Neural cell (in vitro differentiated cells): ENCODE measurements around the gene RBKS.

ENCODE experiments used
- CTCF ChIP-seq: fragments of 450-650 bp; IDR thresholded peaks from 2 replicates; pipeline ENCODE4 v1.5.1; 2014; ENCODE audit warnings: antibody characterized with exemption, mild to moderate bottlenecking, moderate library complexity; ENCODE audit not compliant: poor library complexity, severe bottlenecking
- EP300 ChIP-seq: fragments of 450-650 bp; conservative IDR thresholded peaks from 2 replicates; pipeline ENCODE4 v1.6.1; 2014; ENCODE audit warnings: antibody characterized with exemption, mild to moderate bottlenecking, moderate library complexity; ENCODE audit not compliant: poor library complexity, severe bottlenecking
- EZH2 ChIP-seq: fragments of 200-600, 300-800 bp; shearing (Covaris generic), sonication (generic); IDR thresholded peaks from 2 replicates; pipeline ENCODE4 v1.6.1; 2014; ENCODE audit warnings: antibody characterized with exemption, low read length, borderline replicate concordance, mild to moderate bottlenecking; ENCODE audit not compliant: insufficient read depth, poor library complexity, severe bottlenecking
- MXI1 ChIP-seq: fragments of 450-650 bp; conservative IDR thresholded peaks from 2 replicates; pipeline ENCODE4 v1.6.1; 2014; ENCODE audit warnings: antibody characterized with exemption, mild to moderate bottlenecking; ENCODE audit not compliant: poor library complexity, severe bottlenecking
- RAD21 ChIP-seq: fragments of 450-650 bp; conservative IDR thresholded peaks from 2 replicates; pipeline ENCODE4 v1.6.1; 2014; ENCODE audit warnings: antibody characterized with exemption, mild to moderate bottlenecking, moderate library complexity
- SMC3 ChIP-seq: fragments of 450-650 bp; conservative IDR thresholded peaks from 2 replicates; pipeline ENCODE4 v1.6.1; 2014; ENCODE audit warnings: antibody characterized with exemption, mild to moderate bottlenecking, moderate library complexity; ENCODE audit not compliant: poor library complexity
- TF ChIP-seq, protein P1 (sequence below): IDR thresholded peaks from 2 replicates; pipeline ENCODE4 v1.6.1; 2012; ENCODE audit warnings: borderline replicate concordance

DNA sequence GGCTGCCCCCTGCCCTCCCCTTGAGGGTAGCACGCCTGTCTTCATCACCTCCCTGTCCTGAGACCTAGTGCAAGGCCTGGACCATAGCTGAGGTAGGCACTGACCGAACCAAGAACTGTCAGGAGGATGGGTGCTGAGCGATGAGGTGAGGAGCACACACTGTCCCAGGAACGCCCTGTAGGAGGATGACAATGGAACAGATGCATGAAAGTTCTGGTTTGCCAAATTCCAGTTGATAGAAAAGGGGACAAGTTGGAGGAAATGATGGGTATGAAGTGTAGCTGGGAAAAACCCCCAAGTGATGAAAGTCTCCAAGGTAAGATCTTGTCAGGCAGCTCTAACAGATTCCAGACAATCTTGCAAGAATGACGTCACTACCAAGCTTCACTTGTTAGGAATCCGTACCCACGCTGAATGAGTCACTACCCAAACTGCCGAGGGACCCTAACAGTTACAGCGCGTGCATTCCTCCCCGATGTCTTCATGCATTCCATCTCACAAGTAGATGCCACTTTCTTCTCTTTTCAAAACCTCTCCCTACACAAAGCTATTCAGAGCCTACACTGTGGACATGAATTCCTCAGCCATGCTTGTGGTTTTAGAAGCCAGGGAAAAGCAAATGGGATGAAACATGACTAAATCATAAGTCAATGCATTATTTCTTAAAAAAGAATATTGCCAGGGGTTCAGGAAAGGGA, 91.1 kb downstream of the RBKS start:
- no peak for TF ChIP-seq EZH2
- no peak for TF ChIP-seq MXI1
- TF ChIP-seq CTCF = no peak
- TF ChIP-seq, protein P1, sequence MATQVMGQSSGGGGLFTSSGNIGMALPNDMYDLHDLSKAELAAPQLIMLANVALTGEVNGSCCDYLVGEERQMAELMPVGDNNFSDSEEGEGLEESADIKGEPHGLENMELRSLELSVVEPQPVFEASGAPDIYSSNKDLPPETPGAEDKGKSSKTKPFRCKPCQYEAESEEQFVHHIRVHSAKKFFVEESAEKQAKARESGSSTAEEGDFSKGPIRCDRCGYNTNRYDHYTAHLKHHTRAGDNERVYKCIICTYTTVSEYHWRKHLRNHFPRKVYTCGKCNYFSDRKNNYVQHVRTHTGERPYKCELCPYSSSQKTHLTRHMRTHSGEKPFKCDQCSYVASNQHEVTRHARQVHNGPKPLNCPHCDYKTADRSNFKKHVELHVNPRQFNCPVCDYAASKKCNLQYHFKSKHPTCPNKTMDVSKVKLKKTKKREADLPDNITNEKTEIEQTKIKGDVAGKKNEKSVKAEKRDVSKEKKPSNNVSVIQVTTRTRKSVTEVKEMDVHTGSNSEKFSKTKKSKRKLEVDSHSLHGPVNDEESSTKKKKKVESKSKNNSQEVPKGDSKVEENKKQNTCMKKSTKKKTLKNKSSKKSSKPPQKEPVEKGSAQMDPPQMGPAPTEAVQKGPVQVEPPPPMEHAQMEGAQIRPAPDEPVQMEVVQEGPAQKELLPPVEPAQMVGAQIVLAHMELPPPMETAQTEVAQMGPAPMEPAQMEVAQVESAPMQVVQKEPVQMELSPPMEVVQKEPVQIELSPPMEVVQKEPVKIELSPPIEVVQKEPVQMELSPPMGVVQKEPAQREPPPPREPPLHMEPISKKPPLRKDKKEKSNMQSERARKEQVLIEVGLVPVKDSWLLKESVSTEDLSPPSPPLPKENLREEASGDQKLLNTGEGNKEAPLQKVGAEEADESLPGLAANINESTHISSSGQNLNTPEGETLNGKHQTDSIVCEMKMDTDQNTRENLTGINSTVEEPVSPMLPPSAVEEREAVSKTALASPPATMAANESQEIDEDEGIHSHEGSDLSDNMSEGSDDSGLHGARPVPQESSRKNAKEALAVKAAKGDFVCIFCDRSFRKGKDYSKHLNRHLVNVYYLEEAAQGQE = no peak
- no peak for TF ChIP-seq SMC3
- no peak for TF ChIP-seq RAD21
- TF ChIP-seq EP300 = no peak
